Adipose tissue (tissue), 3 donors: ENCODE results near the gene ZBTB7B. TPM values are rescaled to one million over a fixed set of nuclear protein-coding genes. Genes with fewer than 3 reads are reported as not detected.

Experiments used
- H3K27ac ChIP-seq: one replicate; pipeline ENCODE4 v1.5.1; 2013; ENCODE audit warnings: low read depth, low read length
- WGBS, 3 donors: extraction: QIAGEN DNeasy Blood & Tissue Kit; methylation state at CpG; one replicate each; pipeline ENCODE4 v1.1.7; 2013; 5-methylcytosine and 5-hydroxymethylcytosine counted together
- polyA plus RNA-seq, 3 donors: library from polyadenylated mRNA; stranded (reverse); fragments of 200-250 nt; gene quantifications; one replicate each; pipeline ENCODE4 v1.2.3, GENCODE V29; 2013
- donor health status: healthy with polysubstance abuse.
- donor health status: Bipolar disorder and iron deficiency.
- donor health status: healthy.

Gene ZBTB7B
- polyA plus RNA-seq, 3 donors = 30.4 to 55.4 (median 35.7) TPM

DNA sequence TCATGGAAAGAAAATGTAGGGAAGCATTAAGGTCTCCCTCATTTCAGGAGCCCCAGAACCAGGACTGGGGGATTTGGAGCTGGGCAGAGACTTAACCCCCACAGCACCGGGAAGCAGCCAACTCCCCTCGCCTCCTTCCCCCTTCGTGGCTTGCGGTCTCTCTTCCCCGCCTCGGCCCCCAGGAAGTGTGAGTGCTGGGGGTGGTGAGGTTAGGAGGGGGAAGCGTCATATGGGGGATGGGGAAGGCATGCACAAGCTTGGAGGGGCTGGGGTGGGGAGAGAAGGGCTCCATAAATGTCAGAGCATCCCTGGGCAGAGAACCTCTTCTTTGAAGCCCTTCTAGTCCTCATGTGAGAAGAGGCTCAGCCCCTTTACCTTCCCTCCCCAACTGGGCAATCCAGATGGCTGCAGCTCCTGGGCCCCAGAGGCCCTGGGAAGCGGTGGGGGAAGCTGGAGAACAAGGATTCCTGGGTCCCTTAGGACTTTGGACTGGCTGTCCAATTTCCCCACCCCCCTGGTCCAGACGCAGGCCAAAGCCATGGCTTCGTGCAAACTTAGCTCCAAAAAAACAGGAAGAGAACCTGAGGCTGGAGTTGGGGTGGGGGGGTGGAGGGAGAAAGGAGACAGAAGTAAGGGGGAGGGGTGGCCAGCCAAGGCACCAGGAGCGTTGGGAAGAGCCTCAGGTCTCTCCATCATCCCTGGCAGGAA, 7.8 kb downstream of the ZBTB7B start:
- no peak overlapping the region for H3K27ac ChIP-seq
- 35 to 52% (median 39%) methylated on average over 7 to 11 of the region's 11 CpGs for WGBS, 3 donors

GRCh38 chr1:155011004-155011416, 8.4 kb downstream of the ZBTB7B start:
- no peak overlapping the region for H3K27ac ChIP-seq
- 48 to 79% (median 73%) methylated on average over 3 to 5 of the region's 5 CpGs for WGBS, 3 donors

DNA sequence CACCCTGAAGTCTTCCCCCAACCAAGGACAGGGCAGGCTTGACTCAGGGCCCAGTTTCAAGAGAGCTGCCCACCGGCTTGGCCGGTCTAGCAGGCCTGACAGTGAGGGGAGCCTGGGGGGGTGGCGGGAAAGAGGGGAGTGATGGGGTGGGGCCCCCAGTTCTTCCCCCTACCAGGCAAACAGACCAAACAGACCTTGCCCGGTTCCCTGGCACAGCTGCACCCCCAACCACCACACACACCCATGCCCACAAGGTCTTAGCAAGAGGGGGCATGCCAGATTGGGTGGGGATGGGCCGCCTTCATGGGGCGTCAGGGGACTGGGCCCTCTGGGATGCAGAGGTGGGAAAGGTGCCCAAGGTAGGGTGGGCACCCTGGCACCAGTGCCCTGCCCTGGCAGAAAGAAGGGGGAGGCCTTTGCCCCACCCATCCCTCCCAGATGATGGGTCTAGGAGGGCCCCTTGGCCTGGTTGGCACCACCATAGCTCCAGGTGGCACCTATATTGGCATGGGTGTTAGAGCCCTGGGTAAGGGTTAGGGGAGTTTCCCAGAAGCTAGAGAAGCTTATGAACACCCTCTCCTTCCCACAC, 8.9 kb downstream of the ZBTB7B start:
- no peak overlapping the region for H3K27ac ChIP-seq
- 61 to 84% (median 79%) methylated on average over 5 to 6 of the region's 6 CpGs for WGBS, 3 donors

DNA sequence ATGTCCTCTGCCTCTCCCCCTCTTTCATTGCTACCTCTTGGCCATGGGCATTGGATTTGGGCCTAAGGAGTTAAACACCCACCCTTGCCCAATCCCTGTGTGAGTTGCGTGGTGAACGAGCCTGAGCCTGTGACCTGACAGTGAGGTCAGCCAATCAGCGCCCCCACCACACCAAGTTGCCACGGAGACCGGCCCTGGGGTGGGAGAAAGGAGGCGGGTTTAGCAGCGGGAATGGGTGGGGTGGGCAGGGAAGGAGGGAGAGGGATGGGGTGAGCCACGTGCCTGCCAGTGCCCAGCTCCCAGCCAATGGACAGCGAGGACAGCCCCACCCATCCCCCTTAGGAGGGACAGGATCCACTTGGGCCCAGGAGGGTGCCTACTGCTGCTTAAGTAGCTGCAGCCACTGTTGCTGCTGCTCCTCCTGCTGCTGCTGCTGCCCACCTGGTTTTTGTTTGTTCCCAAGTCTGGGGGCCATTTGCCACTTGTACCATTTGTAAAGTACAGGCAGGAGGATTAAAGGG, 9.5 kb downstream of the ZBTB7B start:
- H3K27ac ChIP-seq = no peak overlapping the region
- 26% methylated on average over 6 to 9 of the region's 9 CpGs for WGBS, 3 donors

GRCh38 chr1:155012776-155013602, 10.4 kb downstream of the ZBTB7B start:
- H3K27ac ChIP-seq = no peak overlapping the region
- 56 to 74% (median 67%) methylated on average over 3 of the region's 3 CpGs for WGBS, 3 donors

GRCh38 chr1:155013632-155014031, 11.0 kb downstream of the ZBTB7B start:
- WGBS, 3 donors = 28 to 62% (median 30%) methylated on average over 5 to 8 of the region's 8 CpGs
- no peak overlapping the region for H3K27ac ChIP-seq

DNA sequence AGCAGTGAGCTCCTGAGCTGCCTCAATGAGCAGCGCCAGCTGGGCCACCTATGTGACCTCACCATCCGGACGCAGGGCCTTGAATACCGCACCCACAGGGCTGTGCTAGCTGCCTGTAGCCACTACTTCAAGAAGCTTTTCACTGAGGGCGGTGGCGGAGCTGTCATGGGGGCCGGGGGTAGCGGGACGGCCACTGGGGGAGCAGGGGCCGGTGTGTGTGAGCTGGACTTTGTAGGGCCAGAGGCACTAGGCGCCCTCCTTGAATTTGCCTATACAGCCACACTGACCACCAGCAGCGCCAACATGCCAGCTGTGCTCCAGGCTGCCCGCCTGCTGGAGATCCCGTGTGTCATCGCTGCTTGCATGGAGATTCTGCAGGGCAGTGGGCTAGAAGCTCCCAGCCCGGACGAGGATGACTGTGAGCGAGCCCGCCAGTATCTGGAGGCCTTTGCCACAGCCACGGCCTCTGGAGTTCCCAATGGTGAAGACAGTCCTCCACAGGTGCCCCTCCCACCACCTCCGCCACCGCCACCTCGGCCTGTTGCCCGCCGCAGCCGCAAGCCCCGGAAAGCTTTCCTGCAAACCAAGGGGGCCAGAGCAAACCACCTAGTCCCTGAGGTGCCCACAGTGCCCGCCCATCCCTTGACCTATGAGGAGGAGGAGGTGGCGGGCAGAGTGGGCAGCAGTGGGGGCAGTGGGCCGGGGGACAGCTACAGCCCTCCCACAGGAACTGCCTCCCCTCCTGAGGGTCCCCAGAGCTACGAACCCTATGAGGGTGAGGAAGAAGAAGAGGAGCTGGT, 12.3 kb downstream of the ZBTB7B start:
- H3K27ac ChIP-seq = no peak overlapping the region
- 90 to 91% (median 91%) methylated on average over 30 to 31 of the region's 31 CpGs for WGBS, 3 donors

DNA sequence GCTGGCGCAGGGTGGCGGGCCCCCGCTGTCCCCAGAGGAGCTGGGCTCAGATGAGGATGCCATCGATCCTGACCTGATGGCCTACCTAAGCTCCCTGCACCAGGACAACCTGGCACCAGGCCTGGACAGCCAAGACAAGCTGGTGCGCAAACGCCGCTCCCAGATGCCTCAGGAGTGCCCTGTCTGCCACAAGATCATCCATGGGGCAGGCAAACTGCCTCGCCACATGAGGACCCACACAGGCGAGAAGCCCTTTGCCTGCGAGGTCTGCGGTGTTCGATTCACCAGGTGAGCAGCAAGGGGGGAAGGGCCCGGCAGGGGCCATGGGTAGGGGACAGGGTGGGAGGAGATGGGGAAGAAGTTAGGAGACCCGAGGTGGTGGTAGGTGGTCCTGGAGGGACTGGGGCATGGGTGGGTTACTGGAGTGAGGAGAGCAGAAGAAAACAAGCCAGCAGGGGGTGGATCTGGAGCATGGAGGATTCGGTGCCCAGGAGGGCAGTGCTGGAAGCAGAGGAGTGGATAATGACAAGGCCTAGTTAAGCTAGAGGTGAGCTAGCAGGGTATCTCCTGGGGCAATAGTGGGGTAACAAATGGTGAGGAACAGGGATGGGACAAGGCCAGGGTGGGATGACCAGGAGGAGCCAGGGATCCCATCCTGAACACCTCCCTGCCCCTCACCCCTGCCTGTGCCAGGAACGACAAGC, 13.1 kb downstream of the ZBTB7B start:
- no peak overlapping the region for H3K27ac ChIP-seq
- 82 to 85% (median 85%) methylated on average over 16 of the region's 16 CpGs for WGBS, 3 donors

DNA sequence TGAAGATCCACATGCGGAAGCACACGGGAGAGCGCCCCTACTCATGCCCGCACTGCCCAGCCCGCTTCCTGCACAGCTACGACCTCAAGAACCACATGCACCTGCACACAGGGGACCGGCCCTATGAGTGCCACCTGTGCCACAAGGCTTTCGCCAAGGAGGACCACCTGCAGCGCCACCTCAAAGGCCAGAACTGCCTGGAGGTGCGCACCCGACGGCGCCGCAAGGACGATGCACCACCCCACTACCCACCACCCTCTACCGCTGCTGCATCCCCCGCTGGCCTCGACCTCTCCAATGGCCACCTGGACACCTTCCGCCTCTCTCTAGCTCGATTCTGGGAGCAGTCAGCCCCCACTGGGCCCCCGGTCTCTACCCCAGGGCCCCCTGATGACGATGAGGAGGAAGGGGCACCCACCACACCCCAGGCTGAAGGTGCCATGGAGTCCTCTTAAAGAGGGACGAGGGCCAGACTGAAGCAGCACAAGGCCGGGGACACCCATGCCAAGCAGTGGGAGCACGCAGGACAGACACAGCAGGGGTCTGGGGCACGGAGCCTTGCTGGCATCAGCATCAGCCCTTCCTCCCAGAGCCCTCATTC, 13.7 kb downstream of the ZBTB7B start:
- WGBS, 3 donors = 71 to 82% (median 77%) methylated on average over 24 to 26 of the region's 26 CpGs
- H3K27ac ChIP-seq = no peak overlapping the region

DNA sequence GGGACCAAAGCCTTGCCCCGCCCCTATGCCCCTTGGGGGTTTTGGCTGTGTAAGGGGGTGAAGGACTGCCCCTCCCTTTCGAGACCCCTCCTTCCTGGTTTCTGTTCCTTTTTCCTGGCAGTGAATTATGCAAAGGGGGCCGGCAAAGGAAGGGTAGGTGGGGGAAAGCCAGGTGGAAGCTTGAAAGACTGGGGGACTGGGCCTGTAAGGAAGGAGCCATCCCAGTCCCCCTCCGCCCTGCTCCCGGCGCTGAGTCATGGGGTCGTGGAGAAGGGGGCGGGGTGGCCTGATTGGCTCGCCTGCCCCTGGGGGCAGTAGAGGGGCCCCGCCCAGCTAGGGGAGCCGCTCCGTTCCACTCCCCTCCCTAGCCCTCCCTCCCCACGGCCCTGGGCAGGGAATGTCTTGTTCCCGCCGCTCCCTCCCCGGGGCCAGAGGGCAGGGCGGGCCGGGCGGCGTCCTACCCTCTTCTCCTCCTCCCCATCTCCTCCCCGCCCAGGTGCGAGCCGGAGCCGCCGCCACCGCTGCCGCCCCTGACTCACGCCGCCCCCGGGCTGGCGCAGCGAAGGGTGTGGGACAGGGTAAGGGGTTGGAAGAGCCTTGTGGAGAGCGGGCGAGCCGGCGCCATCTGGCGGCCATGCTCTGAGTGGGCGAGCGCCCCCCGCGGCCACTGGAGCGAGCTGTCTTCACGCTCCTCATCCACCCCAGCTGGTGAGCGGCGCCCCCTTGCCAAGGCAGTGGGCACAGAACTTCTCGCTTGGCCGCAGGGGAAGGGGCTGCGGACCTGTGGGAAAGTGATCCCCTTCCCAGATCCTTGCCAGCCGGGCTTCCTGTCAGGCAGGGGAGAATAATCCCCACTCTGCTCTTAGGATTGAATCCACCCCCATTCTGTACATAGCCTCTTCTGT, 14.7 kb downstream of the ZBTB7B start:
- H3K27ac ChIP-seq = peak overlapping the region; percentile 57
- 3 to 7% (median 3%) methylated on average over 23 to 49 of the region's 49 CpGs for WGBS, 3 donors

GRCh38 chr1:155017946-155018316, 15.3 kb downstream of the ZBTB7B start:
- no peak overlapping the region for H3K27ac ChIP-seq
- 37 to 53% (median 49%) methylated on average over 6 of the region's 6 CpGs for WGBS, 3 donors

GRCh38 chr1:155018617-155019348, 16.2 kb downstream of the ZBTB7B start:
- WGBS, 3 donors = 84 to 90% (median 85%) methylated on average over 8 of the region's 8 CpGs
- no peak overlapping the region for H3K27ac ChIP-seq

DNA sequence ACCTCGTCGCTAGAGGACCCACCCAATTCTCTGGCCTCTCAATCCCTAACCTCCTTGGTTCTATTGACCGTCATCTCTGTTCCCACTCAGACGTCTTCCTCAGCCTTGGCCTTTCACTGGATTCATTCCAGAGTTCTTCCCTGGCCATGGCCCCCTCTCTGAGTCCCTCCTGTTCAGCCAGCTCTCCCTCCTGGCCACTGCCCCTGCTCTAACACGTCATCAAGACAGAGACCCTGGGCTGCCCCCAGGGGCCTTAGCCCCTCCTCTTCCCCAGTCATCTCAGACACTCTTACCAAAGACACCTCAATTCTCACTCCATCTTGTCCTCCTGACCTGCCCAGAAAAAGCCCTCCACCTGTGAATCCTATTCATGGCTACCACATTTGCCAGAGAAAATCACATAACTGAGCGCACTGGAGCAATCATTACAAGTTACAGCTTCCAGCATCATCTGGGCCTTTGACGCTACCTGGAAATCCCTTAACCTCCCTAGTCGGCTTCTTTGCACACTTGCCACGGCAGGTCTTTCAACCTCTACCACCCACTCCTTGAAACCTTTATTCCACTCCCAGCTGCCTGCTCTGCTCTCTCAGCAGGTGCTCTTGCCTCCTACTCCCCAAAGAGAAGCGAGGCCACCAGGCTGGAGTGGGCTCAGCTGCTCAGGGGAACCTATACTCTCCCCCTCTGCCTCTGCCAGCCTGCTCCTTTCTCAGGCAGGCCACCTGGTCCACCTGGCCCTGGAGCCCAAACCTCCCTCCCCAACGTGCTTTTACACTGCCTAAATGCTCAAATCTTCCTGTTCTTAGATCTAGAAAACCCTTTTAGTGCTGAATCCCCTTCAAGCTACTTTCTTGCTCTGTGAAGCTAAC, 17.0 kb downstream of the ZBTB7B start:
- 75 to 87% (median 82%) methylated on average over 11 of the region's 11 CpGs for WGBS, 3 donors
- H3K27ac ChIP-seq = no peak overlapping the region

DNA sequence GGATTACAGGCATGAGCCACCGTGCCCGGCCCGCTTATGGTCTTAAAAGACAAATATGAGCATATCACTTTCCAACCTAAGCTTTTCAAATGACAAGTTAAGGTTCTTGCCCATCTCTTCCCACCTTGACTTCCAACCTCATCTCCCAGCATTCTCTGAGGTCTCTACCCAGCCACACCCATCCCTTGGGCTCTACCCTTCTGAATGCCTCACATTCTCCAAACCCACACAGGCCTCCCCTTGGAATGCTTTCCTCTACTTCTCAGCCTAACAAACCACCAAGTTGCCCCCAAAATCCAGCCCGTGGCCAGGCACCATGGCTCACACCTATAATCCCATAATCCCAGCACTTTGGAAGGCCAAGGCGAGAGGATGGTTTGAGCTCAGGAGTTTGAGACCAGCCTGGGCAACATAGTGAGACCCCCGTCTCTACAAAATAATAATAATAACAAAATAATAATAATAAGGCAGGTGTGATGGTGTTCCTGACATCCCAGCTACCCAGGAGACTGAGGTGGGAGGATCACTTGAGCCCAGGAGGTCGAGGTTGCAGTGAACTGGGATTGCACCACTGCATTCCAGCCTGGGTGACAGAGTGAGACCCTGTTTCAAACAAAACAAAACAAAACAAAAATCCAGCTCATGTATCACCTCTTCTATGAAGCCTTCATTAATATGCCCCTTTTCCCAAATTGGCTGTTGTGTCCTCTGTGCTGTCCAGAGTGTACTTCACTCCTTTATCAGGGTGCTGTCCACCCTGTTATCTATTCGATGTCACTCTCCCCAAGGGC, 19.7 kb downstream of the ZBTB7B start:
- H3K27ac ChIP-seq = no peak overlapping the region
- WGBS, 3 donors = 84 to 89% (median 85%) methylated on average over 8 of the region's 8 CpGs

DNA sequence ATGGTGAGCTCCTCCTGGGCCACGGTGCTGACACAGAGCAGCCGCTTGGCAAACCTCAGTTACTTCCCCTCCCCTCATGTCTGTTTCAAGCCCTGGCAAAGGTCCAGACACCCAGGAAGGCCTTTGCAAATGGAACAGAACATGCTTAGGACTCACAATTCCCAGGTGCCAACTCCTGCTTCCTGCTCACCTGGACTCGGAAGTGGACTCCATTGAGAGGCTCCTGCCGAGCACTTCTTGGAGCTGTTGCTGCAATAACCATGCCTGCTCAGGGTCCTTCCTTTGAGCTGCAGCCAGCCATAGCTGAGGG, 20.3 kb downstream of the ZBTB7B start:
- 39 to 63% (median 56%) methylated on average over 4 of the region's 4 CpGs for WGBS, 3 donors

More for the DNA sequence above, 20.3 kb downstream of the ZBTB7B start:
- H3K27ac ChIP-seq = no peak overlapping the region
